Measurements from ENCODE around the gene DACT1.

The DACT1 gene

DNA sequence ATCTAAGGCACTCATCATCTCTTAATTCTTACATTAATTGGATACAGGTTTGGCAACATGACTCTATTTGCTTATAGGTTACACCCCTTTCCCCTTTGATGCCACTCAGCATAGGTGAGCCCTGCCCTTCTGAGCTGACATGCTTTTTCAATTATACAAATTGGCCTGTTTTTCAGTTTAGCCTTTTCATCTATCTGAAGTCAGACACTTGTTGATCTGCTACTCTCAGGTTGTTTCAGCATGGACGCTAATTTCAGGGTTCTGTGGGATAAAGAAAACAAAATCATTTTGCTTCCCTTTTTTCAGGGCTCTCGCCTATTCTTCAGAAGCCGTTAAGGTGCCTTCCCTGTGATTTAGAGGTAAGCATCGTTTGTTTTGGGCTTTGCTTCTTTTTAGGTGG, 55.3 kb downstream of the DACT1 start:
- Mint-ChIP-seq H3K27me3 (peaks cover 4% of the 10 kb centered on the region), H3K9me3 (no peaks in the 10 kb centered on the region), H3K4me3 (no peak overlapping the region), H3K4me1 (no peaks in the 10 kb centered on the region), H3K36me3 (no peaks in the 10 kb centered on the region), H3K27ac (no peak overlapping the region)
- CTCF ChIA-PET: no interaction called here
- DNase-seq: no peak

DNA sequence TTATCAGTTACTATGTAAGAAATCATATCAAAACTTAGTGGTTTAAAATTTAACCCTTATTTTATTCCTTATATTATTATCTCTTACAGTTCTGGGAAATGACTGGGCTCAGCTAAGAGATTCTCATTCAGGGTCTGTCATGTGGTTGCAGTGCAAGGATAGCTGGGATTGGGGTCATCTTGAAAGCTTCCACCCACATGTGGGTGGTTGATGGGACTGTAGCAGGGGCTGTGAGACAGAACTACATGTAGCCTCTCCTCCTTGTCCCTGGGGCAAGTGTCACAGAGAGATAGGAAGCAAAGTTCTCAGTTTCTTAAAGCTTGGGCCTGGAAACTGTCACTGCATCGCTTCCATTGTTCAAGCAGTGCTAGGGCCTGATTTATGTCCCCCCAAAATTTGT, 57.8 kb downstream of the DACT1 start:
- Mint-ChIP-seq H3K27me3 (peaks cover 4% of the 10 kb centered on the region), H3K4me1 (no peaks in the 10 kb centered on the region), H3K9me3 (no peaks in the 10 kb centered on the region), H3K27ac (no peak overlapping the region), H3K4me3 (no peak overlapping the region), H3K36me3 (no peaks in the 10 kb centered on the region)
- CTCF ChIA-PET: no interaction called here
- no peak for DNase-seq

DNA sequence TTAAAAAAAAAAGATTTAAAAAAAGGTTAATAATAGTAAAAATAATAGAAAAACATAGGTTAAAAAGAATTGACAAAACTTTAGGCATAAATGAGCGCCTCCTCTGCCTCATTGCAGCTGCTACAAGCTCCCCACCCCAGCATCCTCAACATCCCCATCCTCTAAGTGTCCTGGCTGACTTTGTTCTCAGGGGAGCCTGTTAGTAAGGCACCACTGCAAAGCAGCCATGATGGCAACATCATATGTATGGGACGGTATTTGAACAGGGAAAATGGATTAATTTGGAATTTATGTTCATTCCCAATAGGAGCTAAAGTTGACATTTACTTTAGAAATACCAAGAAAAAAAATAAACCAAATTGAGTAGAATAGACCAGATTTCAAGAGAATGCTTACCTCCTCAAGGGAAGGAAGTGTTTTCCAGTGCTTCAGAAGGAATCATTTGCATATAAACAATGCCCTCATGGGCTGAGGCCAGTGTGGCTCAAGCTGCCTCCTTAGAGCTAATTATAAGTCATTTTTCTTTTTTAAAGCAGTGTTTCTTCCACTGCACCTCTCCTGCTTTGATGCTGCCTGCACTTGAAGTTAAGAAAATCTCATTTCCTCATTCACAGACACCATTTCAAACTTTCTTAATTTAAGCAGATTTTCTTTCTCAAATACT, 59.6 kb downstream of the DACT1 start:
- Mint-ChIP-seq H3K27ac (no peak overlapping the region), H3K36me3 (no peaks in the 10 kb centered on the region), H3K9me3 (no peaks in the 10 kb centered on the region), H3K27me3 (peaks cover 4% of the 10 kb centered on the region), H3K4me3 (no peak overlapping the region), H3K4me1 (no peaks in the 10 kb centered on the region)
- CTCF ChIA-PET: no interaction called here
- DNase-seq: no peak

All from activated naive CD4-positive, alpha-beta T cell treated with anti-CD3 and anti-CD28 coated beads, Interleukin-2, amount 10 ng/mL, durations not matched to agents 7 days and 5 days (primary cell).